HG02943 (cell line): ENCODE measurements around the gene PFN2.
"Not testable (repeated sequence)": the region's sequence is repeated elsewhere in the genome, so short reads cannot be mapped to it uniquely, and the experiment has no call there.

Source experiments
- ATAC-seq: cut with Tn5 transposase; IDR thresholded peaks from one replicate; pipeline ENCODE4 v1.9.1; 2021; ENCODE audit warnings: mild to moderate bottlenecking, low read depth, moderate library complexity; ENCODE audit not compliant: unreplicated experiment

Gene PFN2

DNA sequence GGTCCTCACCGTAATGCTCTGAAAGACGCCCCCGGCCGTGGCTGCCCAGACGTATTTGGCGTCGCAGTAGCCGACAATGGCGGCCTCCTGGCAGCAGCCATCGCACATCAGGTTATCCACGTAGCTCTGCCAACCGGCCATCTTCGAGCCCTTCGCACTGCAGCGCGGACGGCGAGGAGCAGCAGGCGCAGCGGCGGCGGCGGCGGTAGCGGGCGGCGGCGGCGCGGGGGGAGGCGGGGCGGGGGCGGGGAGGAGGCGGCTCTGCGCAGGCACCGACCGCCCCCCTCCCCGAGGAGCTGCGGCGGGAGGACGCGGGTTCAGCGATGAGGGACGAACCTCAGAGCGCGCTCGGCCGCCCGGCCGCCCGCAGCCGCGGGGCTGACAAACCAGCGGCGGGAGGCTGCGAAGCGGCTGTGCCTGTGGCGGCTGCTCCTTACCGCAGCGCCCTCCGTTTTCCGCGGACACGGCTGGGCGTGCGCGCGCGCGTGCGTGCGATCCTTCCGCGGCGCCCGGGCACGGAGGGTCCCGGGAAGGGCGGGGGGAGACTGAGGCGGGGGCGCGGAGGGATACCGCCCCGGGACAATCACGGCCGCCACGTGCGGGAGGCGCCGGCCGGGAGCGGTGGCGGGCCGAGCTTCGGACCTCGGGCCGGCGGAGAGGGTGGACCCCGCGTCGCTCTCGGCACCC is at the start of gene PFN2:
PFN2 (minus strand) TSS at position 180 of the 687 bp plus-strand sequence; CDS start at position 141, 39 bp downstream.
- peak; percentile 48 for ATAC-seq

- ATAC-seq: no peak
These were observed 45.2 kb upstream of the PFN2 start for GRCh38 chr3:150015901-150016300.

DNA sequence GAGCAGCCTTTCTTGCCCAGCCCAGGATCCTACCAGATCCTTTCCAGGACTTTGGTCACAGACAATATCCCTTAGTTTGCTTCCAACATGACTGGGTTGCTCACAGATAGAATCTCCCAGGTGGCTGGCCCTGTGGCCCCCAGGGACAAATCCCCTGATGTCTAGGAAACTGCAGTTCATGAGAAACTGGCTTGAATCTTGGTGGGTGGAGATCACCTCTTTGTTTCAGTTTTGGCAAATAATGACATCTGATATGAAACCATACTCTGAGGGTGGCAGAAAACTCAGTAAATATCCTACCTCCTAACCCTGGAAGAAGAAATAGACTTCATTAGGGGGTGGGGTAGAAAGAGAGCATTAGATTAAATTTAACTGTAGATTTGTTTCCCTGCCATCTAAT is 44.1 kb upstream of the PFN2 start:
- no peak for ATAC-seq

GRCh38 chr3:150013801-150014200 is 43.1 kb upstream of the PFN2 start:
- ATAC-seq: no peak

DNA sequence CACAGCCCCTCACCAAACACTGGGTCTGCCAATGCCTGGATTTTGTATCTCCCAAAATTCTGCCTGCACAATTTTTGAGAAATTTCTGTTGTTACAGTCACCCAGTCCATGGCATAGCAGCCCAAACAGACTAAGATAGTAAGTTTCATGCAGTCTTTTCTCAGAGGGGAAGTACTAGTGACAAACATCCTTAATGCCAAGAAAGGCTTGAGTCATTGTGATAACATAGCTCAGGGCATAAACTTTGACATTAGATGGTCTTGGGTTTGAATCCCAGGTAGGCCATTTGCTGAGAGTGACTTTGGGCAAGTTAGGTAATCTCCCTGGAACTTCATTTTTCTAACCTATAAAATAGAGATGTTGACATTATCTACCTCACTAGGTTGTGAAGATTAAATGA is 36.1 kb upstream of the PFN2 start:
- no peak for ATAC-seq

GRCh38 chr3:150005243-150006112 is 34.8 kb upstream of the PFN2 start:
- no peak for ATAC-seq

GRCh38 chr3:150000641-150001040 is 29.9 kb upstream of the PFN2 start:
- no peak for ATAC-seq

- no peak for ATAC-seq
These were observed 28.7 kb upstream of the PFN2 start for GRCh38 chr3:149999421-149999820.

GRCh38 chr3:149998946-149999345 is 28.3 kb upstream of the PFN2 start:
- ATAC-seq: no peak

GRCh38 chr3:149992416-149993058 is 21.8 kb upstream of the PFN2 start:
- ATAC-seq: no peak

- no peak for ATAC-seq
These were observed 19.8 kb upstream of the PFN2 start for GRCh38 chr3:149990423-149990948.

DNA sequence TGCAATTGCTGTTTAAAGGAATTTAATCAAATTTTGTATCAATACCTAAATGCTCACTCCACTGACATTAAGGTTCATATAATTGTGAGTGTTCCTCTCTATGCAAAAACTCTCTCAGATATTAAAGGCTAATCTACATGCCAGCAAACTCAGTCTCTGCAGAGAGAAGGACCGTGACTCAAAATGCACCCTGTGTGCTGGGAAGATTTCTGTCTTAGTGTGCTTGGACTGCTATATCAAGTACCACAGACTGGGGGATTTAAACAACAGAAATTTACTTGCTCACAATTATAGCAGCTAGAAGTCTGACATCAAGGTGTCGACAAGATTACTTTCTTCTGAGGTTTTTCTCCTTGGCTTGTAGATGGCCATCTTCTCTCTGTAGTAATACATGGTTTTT is 18.6 kb upstream of the PFN2 start:
- ATAC-seq: no peak

- ATAC-seq: no peak
These were observed 12.9 kb upstream of the PFN2 start for GRCh38 chr3:149983628-149984027.

DNA sequence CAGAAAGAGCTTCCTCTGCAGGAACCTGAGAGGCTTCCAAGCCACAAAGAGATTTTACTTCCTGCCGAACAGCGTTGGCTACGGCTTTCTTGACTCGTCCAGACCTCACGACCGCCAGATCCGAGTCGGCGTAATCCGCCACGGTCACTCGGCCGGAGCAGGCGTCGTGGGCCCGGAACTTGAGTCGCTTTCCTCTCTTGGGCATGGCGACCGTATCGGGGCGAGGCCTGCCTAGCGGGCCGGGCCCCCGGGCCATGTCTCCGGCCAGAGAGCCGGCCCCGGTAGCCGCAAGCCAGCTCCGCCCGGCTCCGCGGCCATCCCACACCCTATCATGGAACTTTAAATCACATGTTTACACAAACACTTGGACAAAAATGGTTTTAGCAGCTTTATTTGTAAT is 12.4 kb upstream of the PFN2 start:
- not testable (repeated sequence) for ATAC-seq

GRCh38 chr3:149981979-149982378 is 11.3 kb upstream of the PFN2 start:
- not testable (repeated sequence) for ATAC-seq

- ATAC-seq: no peak
These were observed 6.7 kb upstream of the PFN2 start for GRCh38 chr3:149977386-149977785.

DNA sequence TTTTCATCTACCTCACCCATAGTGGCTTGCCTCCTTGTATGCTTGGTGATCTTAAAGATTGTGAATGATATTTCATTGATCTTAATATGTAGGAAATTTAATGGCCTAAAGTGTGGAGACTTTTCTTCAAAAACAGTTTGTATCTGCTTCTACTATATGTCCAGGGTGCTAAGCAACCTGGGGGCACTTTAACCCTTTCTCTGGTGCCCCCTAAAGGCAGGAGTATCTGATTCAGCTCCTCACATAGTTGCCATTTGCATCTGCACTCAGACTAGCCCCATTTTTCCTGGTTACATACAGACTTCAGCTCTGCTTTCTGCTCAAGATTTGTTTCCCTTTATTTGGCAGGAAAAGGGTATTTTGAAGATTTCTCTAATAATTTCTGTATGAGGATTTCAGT is 5.2 kb upstream of the PFN2 start:
- no peak for ATAC-seq

DNA sequence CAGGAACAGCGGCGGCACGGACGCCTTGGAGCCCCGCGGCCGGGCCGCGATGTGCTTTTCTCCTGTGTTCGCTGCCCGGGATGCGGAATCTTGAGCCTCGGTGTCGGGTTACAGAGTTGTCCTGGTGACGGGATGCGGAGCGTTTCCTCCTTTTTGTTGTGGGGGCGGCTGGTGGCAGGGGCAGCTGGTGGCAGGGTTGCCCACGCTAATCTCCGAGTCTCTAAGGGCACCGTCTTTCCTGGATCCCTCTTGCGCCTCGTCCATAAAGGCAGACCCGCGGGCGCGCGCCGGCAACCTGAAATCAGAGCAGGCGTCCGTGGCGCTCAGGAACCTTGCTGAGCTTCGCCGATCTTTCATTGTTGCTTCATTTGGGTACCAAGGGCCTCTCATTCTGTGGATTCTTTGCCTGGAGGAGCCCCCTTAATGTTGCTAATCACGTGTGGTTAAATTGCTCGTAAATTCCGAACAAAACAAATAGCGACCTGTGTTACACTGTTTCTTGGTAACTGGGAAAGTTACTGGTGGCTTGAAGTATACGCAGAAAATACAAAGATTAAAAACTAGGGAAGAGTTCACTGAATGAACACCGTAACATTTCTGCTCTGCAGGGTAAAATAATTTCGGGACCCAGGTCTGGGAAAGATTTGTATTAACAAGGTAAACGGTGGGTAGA is 844 bp upstream of the PFN2 start:
- ATAC-seq: peak; percentile 19

DNA sequence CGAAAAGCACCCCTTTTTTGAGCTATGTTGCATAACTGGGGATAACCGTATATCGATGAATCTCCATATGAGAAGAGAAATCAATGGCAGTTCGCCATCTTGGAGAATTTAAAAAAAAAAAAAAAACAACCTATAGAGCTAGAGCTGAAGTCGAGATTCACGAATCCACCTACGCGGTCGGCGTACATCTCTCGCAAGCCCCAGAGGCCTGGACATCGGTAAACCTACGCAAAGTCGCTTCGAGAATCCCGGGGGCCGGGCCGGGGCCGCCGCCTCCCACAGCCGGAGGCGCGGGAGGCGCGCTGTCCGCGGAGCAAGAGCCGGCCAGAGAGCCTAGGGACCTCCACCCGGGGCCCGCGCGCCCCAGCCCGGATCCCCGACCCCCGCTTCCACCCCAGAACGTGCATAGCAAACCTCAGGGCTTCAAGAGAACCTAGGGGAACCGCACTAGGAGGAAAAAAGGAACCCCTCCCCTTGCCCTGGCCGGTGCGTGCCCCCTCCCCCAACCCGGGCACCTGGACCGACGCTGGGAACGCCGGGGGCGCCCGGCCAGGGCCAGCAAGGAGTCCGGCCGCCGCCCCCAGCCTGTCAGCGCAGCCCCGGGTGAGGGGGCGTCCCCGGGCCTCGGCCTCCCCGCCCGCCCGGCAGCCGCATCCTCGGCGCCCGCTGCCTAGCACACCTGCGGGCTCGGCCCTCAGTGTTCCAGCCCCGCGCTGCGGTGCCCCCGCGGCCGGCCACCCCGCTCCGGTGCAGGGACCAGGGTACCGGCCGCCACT is 567 bp downstream of the PFN2 start:
- ATAC-seq: peak; percentile 52
